Measurements from ENCODE around the gene METTL21A.
"Not testable (repeated sequence)": the region's sequence is repeated elsewhere in the genome, so short reads cannot be mapped to it uniquely, and the experiment has no call there.

The METTL21A gene

GRCh38 chr2:207643892-207644291, 18.7 kb upstream of the METTL21A start:
- no peaks in the 10 kb centered on the region for H3K4me1 ChIP-seq (ENCODE audit: control insufficient read depth, insufficient read depth, low read length, unreplicated experiment)
- H3K79me2 ChIP-seq (ENCODE audit: control insufficient read depth, insufficient read depth, low read length, unreplicated experiment): no peaks in the 10 kb centered on the region

GRCh38 chr2:207640661-207641060, 15.5 kb upstream of the METTL21A start:
- H3K4me1 ChIP-seq (ENCODE audit: control insufficient read depth, insufficient read depth, low read length, unreplicated experiment): no peaks in the 10 kb centered on the region
- H2AFZ ChIP-seq (ENCODE audit: low read length, unreplicated experiment): no peak overlapping the region
- H3K27me3 ChIP-seq (ENCODE audit: insufficient read depth, low read length): no peaks in the 10 kb centered on the region
- H3K27ac ChIP-seq (ENCODE audit: low read depth, low read length): no peak overlapping the region
- no peaks in the 10 kb centered on the region for H3K36me3 ChIP-seq (ENCODE audit: insufficient read depth, low read length)
- no peak overlapping the region for H3K4me3 ChIP-seq (ENCODE audit: low read depth, low read length)
- H3K79me2 ChIP-seq (ENCODE audit: control insufficient read depth, insufficient read depth, low read length, unreplicated experiment): no peaks in the 10 kb centered on the region

More at GRCh38 chr2:207643892-207644291, 18.7 kb upstream of the METTL21A start:
- H3K27ac ChIP-seq (ENCODE audit: low read depth, low read length): no peak overlapping the region
- H3K36me3 ChIP-seq (ENCODE audit: insufficient read depth, low read length): no peaks in the 10 kb centered on the region
- no peak overlapping the region for H2AFZ ChIP-seq (ENCODE audit: low read length, unreplicated experiment)
- no peaks in the 10 kb centered on the region for H3K27me3 ChIP-seq (ENCODE audit: insufficient read depth, low read length)
- no peak overlapping the region for H3K4me3 ChIP-seq (ENCODE audit: low read depth, low read length)

- Histone ChIP-seq H3K36me3 (ENCODE audit: insufficient read depth, low read length) (no peaks in the 10 kb centered on the region), H3K27ac (ENCODE audit: low read depth, low read length) (no peak overlapping the region), H3K4me3 (ENCODE audit: low read depth, low read length) (no peak overlapping the region), H3K79me2 (ENCODE audit: control insufficient read depth, insufficient read depth, low read length, unreplicated experiment) (no peaks in the 10 kb centered on the region), H3K4me1 (ENCODE audit: control insufficient read depth, insufficient read depth, low read length, unreplicated experiment) (no peaks in the 10 kb centered on the region), H3K27me3 (ENCODE audit: insufficient read depth, low read length) (no peaks in the 10 kb centered on the region), H2AFZ (ENCODE audit: low read length, unreplicated experiment) (no peak overlapping the region)
Observed at GRCh38 chr2:207640160-207640559, 15.0 kb upstream of the METTL21A start.

GRCh38 chr2:207639288-207639687, 14.1 kb upstream of the METTL21A start:
- not testable (repeated sequence) for H3K27me3 ChIP-seq (ENCODE audit: insufficient read depth, low read length); H3K27ac ChIP-seq (ENCODE audit: low read depth, low read length); H2AFZ ChIP-seq (ENCODE audit: low read length, unreplicated experiment)

GRCh38 chr2:207635468-207636200, 10.4 kb upstream of the METTL21A start:
- Histone ChIP-seq H3K4me3 (ENCODE audit: low read depth, low read length) (no peak overlapping the region), H3K4me1 (ENCODE audit: control insufficient read depth, insufficient read depth, low read length, unreplicated experiment) (peaks cover 21% of the 10 kb centered on the region), H3K36me3 (ENCODE audit: insufficient read depth, low read length) (no peaks in the 10 kb centered on the region), H3K27ac (ENCODE audit: low read depth, low read length) (no peak overlapping the region), H3K27me3 (ENCODE audit: insufficient read depth, low read length) (no peaks in the 10 kb centered on the region), H2AFZ (ENCODE audit: low read length, unreplicated experiment) (no peak overlapping the region), H3K79me2 (ENCODE audit: control insufficient read depth, insufficient read depth, low read length, unreplicated experiment) (no peaks in the 10 kb centered on the region)

More at GRCh38 chr2:207639288-207639687, 14.1 kb upstream of the METTL21A start:
- not testable (repeated sequence) for H3K79me2 ChIP-seq (ENCODE audit: control insufficient read depth, insufficient read depth, low read length, unreplicated experiment); H3K4me1 ChIP-seq (ENCODE audit: control insufficient read depth, insufficient read depth, low read length, unreplicated experiment); H3K4me3 ChIP-seq (ENCODE audit: low read depth, low read length); H3K36me3 ChIP-seq (ENCODE audit: insufficient read depth, low read length)

- Histone ChIP-seq H3K36me3 (ENCODE audit: insufficient read depth, low read length) (no peaks in the 10 kb centered on the region), H3K4me1 (ENCODE audit: control insufficient read depth, insufficient read depth, low read length, unreplicated experiment) (peaks cover 21% of the 10 kb centered on the region), H3K4me3 (ENCODE audit: low read depth, low read length) (no peak overlapping the region), H3K27ac (ENCODE audit: low read depth, low read length) (peak overlapping the region; percentile 77; the same call in 1 of the 2 replicates), H3K79me2 (ENCODE audit: control insufficient read depth, insufficient read depth, low read length, unreplicated experiment) (no peaks in the 10 kb centered on the region), H3K27me3 (ENCODE audit: insufficient read depth, low read length) (no peaks in the 10 kb centered on the region), H2AFZ (ENCODE audit: low read length, unreplicated experiment) (no peak overlapping the region)
Observed at GRCh38 chr2:207633686-207634085, 8.5 kb upstream of the METTL21A start.

- H3K79me2 ChIP-seq (ENCODE audit: control insufficient read depth, insufficient read depth, low read length, unreplicated experiment): no peaks in the 10 kb centered on the region
- H2AFZ ChIP-seq (ENCODE audit: low read length, unreplicated experiment): no peak overlapping the region
- H3K4me1 ChIP-seq (ENCODE audit: control insufficient read depth, insufficient read depth, low read length, unreplicated experiment): peaks cover 21% of the 10 kb centered on the region
- H3K27me3 ChIP-seq (ENCODE audit: insufficient read depth, low read length): no peaks in the 10 kb centered on the region
- H3K27ac ChIP-seq (ENCODE audit: low read depth, low read length): peak overlapping the region; percentile 77
- no peak overlapping the region for H3K4me3 ChIP-seq (ENCODE audit: low read depth, low read length)
- no peaks in the 10 kb centered on the region for H3K36me3 ChIP-seq (ENCODE audit: insufficient read depth, low read length)
Observed at GRCh38 chr2:207632575-207633493, 7.6 kb upstream of the METTL21A start.

- Histone ChIP-seq H3K27me3 (ENCODE audit: insufficient read depth, low read length) (no peaks in the 10 kb centered on the region), H3K4me1 (ENCODE audit: control insufficient read depth, insufficient read depth, low read length, unreplicated experiment) (peaks cover 21% of the 10 kb centered on the region), H3K4me3 (ENCODE audit: low read depth, low read length) (no peak overlapping the region), H3K79me2 (ENCODE audit: control insufficient read depth, insufficient read depth, low read length, unreplicated experiment) (no peaks in the 10 kb centered on the region), H3K36me3 (ENCODE audit: insufficient read depth, low read length) (no peaks in the 10 kb centered on the region), H3K27ac (ENCODE audit: low read depth, low read length) (no peak overlapping the region), H2AFZ (ENCODE audit: low read length, unreplicated experiment) (no peak overlapping the region)
Observed at GRCh38 chr2:207630491-207630890, 5.3 kb upstream of the METTL21A start.

GRCh38 chr2:207629553-207629952, 4.4 kb upstream of the METTL21A start:
- no peak overlapping the region for H2AFZ ChIP-seq (ENCODE audit: low read length, unreplicated experiment)
- peaks cover 21% of the 10 kb centered on the region for H3K4me1 ChIP-seq (ENCODE audit: control insufficient read depth, insufficient read depth, low read length, unreplicated experiment)
- no peak overlapping the region for H3K4me3 ChIP-seq (ENCODE audit: low read depth, low read length)
- H3K27ac ChIP-seq (ENCODE audit: low read depth, low read length): no peak overlapping the region
- H3K36me3 ChIP-seq (ENCODE audit: insufficient read depth, low read length): no peaks in the 10 kb centered on the region
- no peaks in the 10 kb centered on the region for H3K79me2 ChIP-seq (ENCODE audit: control insufficient read depth, insufficient read depth, low read length, unreplicated experiment)
- no peaks in the 10 kb centered on the region for H3K27me3 ChIP-seq (ENCODE audit: insufficient read depth, low read length)

- peak overlapping the region; percentile 88 for H3K4me3 ChIP-seq (ENCODE audit: low read depth, low read length)
- H3K27ac ChIP-seq (ENCODE audit: low read depth, low read length): peak overlapping the region; percentile 72
- H3K36me3 ChIP-seq (ENCODE audit: insufficient read depth, low read length): peaks cover 3% of the 10 kb centered on the region; the same call in 1 of the 2 replicates
- peaks cover 7% of the 10 kb centered on the region for H3K4me1 ChIP-seq (ENCODE audit: control insufficient read depth, insufficient read depth, low read length, unreplicated experiment)
- no peaks in the 10 kb centered on the region for H3K27me3 ChIP-seq (ENCODE audit: insufficient read depth, low read length)
- H3K79me2 ChIP-seq (ENCODE audit: control insufficient read depth, insufficient read depth, low read length, unreplicated experiment): peaks cover 8% of the 10 kb centered on the region
- peak overlapping the region; percentile 91 for H2AFZ ChIP-seq (ENCODE audit: low read length, unreplicated experiment)
Observed at GRCh38 chr2:207624185-207625013, 795 bp downstream of the METTL21A start.
